NCI-H345 (cell line): ENCODE measurements around the gene SP100.
"Not testable (repeated sequence)": the region's sequence is repeated elsewhere in the genome, so short reads cannot be mapped to it uniquely, and the experiment has no call there.

Experiments
- DNase-seq: peaks from one replicate; lab custom pipeline; 2025; lab: John Stamatoyannopoulos, UW

SP100 gene

DNA sequence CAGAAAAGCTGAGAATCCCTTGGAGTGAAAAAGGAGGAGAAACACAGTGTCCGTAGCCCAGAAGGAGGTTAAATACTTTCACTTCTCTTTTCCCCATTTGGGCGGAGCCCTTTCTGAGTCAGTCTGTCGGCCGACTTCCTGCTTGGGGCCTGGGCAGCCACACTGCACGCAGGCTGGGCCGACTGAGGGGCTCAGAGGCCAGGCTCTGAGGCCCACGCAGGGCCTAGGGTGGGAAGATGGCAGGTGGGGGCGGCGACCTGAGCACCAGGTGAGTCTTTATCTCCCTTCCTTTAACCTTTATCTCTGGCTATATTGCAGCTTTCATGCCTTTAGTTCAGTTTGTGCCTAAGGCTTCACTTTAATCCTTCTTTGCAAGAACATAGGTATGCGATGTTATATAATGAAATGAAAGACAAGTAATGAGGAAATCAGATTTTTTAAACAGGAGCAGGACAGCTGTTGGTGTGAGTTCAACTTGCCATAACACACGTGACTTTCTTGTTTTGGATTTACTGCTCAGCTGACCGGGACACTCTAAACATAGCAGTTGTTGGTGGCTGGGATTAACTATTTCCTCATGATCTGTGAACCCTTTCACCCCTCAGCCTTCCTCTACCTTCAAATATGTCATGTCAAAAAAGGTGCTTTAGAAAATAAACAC lies at the start of gene SP100:
TSS of gene SP100 (plus strand) at position 141 of the 661 bp plus-strand sequence. CDS start at position 237, 96 bp downstream.
- DNase-seq = no peak

GRCh38 chr2:230382108-230382507 lies 33.9 kb upstream of the SP100 start:
- no peak for DNase-seq

GRCh38 chr2:230383453-230383852 lies 32.5 kb upstream of the SP100 start:
- DNase-seq = no peak

GRCh38 chr2:230384986-230385385 lies 31.0 kb upstream of the SP100 start:
- no peak for DNase-seq

- DNase-seq = no peak
Observed at GRCh38 chr2:230394301-230394700, 21.7 kb upstream of the SP100 start.

GRCh38 chr2:230398698-230399097 lies 17.3 kb upstream of the SP100 start:
- not testable (repeated sequence) for DNase-seq

GRCh38 chr2:230400041-230400440 lies 16.0 kb upstream of the SP100 start:
- DNase-seq = no peak

DNA sequence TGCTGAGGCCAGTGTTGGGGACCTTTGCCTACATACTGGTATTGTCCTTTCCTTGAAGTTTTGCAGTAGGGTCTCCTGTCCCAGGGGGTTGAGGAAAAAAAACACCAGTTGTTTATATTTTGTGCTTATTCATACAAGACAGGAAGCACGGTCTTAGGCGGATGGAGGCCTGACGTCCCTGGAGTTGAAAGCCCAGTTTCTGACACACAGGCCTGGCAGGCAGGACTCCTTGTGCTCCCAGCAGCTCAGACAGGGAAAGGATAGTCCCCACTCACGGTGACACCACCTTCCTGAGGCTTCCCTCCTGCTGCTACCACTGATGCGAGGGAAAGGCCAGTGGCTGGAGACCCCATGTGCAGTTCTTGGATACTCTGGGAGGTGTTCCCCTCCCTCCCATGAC lies 15.5 kb upstream of the SP100 start:
- no peak for DNase-seq

DNA sequence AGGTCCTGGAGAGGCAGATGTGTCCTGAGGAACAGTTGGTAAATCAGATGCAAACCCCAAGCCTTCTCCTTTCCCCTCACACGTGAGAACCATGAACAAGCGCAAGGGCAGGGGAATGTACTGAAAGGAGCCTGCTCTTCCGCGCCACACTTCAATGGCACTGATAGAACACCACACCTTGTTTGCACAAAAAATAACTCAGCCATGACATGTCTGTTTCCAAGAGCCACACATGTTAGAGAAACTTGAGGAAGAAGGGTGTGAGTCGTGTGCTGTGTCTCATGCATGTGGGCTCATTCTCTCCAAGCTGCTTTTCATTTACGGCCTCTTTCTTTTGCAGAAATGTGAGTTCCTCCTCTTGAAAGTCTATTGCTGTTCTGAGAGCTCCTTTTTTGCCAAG lies 15.0 kb upstream of the SP100 start:
- DNase-seq = not testable (repeated sequence)

DNA sequence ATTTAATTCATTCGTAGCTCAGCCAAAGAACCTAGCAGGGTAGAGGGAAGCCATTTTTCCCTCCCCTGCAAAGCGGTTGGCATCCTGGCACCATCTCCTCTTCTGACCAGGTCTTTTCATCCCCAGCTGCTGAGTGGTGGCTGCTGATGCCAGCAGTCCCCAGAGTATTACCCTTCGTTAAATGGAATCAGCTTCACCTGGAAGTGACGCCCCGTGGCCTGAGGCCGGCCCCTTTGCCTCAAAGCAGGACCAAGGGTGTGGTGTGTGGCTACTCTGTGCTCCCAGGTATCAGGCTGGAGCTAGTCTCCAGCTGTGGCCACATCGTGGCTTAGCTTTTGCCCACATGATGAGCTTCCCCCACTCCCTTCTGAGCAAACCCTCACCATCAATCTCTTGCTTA lies 12.3 kb upstream of the SP100 start:
- DNase-seq = no peak

- no peak for DNase-seq
Observed at GRCh38 chr2:230405824-230406223, 10.2 kb upstream of the SP100 start.

- no peak for DNase-seq
Observed at GRCh38 chr2:230408244-230408842, 7.7 kb upstream of the SP100 start.

- not testable (repeated sequence) for DNase-seq
Observed at GRCh38 chr2:230409316-230409715, 6.7 kb upstream of the SP100 start.

DNA sequence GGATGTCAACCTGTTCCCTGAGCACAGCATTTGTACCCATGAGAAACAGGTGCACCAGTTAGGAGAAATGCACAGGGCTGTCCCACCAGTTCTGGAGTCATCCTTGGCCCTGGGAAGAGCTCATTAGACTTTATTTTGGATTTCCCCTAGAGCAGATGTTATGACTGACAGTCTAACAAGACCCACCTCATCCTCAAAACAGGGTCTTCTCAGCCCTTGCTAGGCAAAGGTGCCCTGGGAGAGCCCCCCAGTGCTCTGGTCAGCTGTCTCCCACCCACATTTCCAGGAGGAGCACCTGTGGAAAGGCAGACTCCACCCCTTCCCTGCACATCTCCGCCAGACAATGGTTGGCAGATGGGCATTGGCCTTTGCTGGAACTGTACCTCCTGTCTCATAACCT lies 5.7 kb upstream of the SP100 start:
- no peak for DNase-seq

DNA sequence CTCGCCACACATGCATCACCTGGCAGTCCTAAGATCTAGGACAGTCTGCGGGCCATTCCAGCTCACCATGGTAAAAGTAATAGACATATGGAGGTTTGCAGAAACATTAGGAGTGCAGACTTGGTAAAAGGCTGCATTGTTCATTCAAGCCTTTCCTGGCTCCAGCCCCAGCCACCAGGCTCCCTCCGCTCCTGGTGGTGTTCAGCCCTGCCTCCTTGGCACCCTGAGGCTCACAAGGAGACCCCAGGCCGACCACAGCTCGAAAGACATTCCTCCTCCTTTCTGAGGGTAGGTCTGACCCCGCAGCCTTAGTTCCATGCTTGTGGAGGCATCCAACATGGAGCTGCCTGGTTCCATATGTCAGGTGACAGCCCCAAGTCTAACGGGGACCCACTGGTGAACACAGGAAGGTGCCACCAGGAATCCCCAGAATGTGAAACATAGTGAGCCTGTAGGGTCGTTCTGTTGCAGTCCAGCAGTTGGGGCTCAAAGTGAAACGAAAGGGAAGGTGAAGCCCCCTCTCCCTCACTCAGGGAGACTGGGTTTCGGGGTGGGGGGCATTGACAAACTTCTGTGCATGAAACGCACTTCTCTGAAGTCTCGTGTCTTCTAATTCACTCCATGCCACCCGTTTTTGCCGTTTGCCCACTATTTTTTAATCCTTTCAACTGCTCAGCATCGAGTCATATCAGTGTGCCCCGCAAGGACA lies 5.0 kb upstream of the SP100 start:
- no peak for DNase-seq

DNA sequence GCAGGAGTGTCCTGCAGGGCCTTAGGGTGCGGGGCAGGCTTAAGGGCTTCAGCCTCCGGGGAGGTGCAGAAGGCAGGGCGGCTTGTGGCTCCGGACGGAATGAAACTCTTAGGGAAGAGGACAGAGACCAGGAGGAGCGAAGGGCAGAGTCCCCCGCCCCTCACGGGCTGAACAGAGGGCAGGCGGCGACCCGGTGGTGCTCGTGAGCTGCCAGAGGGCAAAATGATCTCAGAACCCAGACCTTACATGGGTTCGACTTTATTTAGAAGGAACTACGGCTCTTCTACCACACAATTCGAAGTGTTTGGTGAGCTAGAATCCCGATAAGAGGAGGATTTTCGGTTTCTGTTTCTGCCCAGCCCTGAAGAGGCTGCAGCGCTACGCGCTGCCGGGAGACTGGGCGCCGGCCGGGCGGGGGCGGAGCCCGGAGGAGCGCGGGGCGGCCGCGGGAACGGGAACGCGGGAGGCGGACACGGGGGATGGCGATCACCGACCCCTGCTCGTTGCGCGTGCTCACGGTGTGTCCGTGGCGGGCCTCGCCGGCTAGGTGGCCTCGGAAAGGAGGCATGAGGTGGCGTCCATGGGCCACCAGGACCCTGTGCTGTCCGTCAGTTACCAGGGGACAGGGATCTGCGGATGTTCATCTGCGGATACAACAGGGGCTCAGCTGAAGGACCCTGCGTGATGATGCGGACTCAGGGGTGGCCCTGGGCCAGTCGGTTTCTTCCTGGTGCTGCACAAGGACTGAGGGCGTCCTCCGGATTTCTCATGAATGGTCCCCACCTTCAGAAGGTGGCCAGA lies 4.2 kb upstream of the SP100 start:
- DNase-seq = peak; percentile 26

- no peak for DNase-seq
Observed at GRCh38 chr2:230412371-230412711, 3.7 kb upstream of the SP100 start.

DNA sequence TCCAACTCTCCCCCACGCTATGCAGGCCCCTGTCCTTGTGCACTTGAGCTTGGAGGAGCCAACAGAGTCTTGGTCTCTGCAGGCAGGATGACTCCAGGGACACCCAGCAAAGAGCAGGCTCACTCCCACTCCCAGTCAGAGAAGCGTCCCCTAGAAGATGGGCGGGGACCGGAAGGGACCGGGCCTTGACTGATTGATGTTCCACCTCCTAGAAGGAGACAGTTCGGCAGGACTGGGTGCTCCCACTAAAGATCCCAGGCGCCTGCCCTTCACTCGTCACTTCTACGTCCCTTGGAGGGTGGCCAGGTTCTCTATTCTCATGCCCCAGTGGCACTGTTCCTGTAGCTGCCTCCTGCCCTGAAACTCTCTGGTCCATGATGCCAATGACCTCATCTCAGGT lies 3.2 kb upstream of the SP100 start:
- no peak for DNase-seq

DNA sequence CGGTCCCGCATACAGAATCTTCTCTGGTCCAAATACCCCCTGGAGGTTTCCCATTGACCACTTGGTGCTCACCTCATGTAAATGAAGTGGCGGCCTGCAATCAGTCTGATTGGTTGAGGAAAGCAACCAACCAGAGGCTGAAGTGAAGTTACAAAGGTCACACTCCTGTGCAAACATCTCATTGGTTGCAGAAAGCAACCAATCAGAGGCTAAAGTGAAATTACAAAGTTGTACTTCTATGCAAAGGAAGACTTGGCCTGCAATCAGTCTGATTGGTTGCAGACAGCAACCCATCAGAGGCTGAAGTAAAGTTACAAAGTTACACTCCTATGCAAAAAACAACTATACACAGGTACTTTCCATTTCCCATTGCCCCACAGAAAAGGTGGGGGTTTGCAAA lies 2.5 kb upstream of the SP100 start:
- no peak for DNase-seq

DNA sequence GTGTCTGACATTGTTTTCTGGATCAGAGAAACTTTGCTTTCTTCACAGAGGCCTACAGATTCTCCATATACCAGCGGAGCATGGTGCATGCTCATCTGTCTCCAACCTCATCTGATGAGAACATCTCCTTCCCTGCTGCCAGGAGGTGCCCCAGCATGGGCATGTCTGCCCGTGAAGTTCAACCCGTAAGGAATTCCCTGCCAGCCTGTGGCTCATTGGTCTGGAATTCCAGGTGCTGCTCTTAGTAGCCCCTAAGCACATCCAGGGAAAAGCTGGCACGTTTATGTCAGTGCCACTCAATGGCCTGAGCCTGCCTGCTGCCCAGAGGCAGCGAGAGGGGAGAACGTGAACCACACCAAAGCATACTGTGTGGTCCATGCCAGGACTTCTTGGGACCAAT lies 1.7 kb upstream of the SP100 start:
- no peak for DNase-seq

DNA sequence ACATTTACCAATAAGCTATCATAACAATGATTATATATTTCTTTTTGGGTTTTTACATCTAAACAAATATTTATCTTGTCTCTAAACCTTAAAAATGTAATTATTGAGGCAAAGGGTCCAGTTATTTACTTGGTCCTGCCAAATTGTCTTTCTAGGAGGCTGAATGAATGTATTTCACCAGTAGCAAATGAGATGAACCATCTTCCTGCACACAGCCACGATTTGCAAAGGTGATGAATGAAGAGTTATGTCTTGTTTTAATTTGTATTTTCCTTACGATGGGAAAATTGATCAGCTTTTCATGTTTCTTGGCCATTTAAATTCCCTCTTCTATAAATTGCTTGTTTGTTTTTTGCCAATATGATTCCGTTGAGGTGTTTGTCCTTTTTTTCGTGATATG lies 1.4 kb downstream of the SP100 start:
- no peak for DNase-seq

- no peak for DNase-seq
Observed at GRCh38 chr2:230418341-230419016, 2.5 kb downstream of the SP100 start.
